GM12878 (cell line): ENCODE results near the gene PSRC1. TPM values are rescaled to one million over a fixed set of nuclear protein-coding genes. Genes with fewer than 3 reads are reported as not detected.

ENCODE experiments used
- ATAC-seq: fragments of 200-7000 bp; cut with Tn5 transposase; 3 replicates; pipeline ENCODE4 v1.9.1; 2020; ENCODE audit warnings: mild to moderate bottlenecking, moderate library complexity
- BruUV-seq: library from RNA; stranded (reverse); fragments of 400-500 nt; replicated peaks from 2 replicates; lab custom pipeline; 2021; lab: Mats Ljungman, UMichigan
- CTCF ChIA-PET: fragments of 300-600 bp; sonication (Branson Sonifier 250); formaldehyde crosslinking; extraction: SDS; loops from one replicate; lab custom pipeline; 2021; ENCODE audit warnings: inconsistent platforms; lab: Yijun Ruan, JAX
- POLR2A ChIA-PET: fragments of 350-600 bp; formaldehyde crosslinking; extraction: SDS; loops from one replicate; lab custom pipeline; 2021; ENCODE audit warnings: inconsistent platforms; lab: Charles Lee
- RAD21 ChIA-PET: fragments of 300-600 bp; sonication (Branson Sonifier 250); formaldehyde crosslinking; loops from one replicate; lab custom pipeline; 2023; ENCODE audit warnings: antibody characterized with exemption; ENCODE audit not compliant: unreplicated experiment; lab: Charles Lee
- SMC1A ChIA-PET: fragments of 300-600 bp; sonication (Branson Sonifier 250); formaldehyde crosslinking; loops from one replicate; lab custom pipeline; 2023; ENCODE audit not compliant: unreplicated experiment, uncharacterized antibody; lab: Charles Lee
- DNase-seq: peaks from one replicate; pipeline ENCODE4 v3.0.0-alpha.2; 2011; ENCODE audit warnings: low read depth, low spot score
- FAIRE-seq: peaks from 3 replicates; lab custom pipeline; 2011; peaks lifted over from hg19 to GRCh38; lab: Jason Lieb, UNC
- H2AFZ ChIP-seq: 2 replicates; pipeline ENCODE4 v1.6.0; 2011; ENCODE audit warnings: low read depth, low read length, control low read depth; ENCODE audit not compliant: control insufficient read depth
- H3K27ac ChIP-seq: 2 replicates; pipeline ENCODE4 v1.5.1; 2011; ENCODE audit warnings: control low read depth; ENCODE audit not compliant: control insufficient read depth, insufficient read depth
- H3K27me3 ChIP-seq, 2 experiments: replicated peaks in 1 of 2; 2 replicates each; pipeline versions ENCODE4 v1.6.0 to v1.6.1; 2011; ENCODE audit warnings: low read length in 1 of 2; ENCODE audit not compliant: control insufficient read depth in 2 of 2, insufficient read depth in 2 of 2
- H3K36me3 ChIP-seq, 2 experiments: 2 replicates each; pipeline ENCODE4 v1.5.1; 2011; ENCODE audit warnings: low read length in 1 of 2; ENCODE audit not compliant: control insufficient read depth in 2 of 2, insufficient read depth in 2 of 2
- H3K4me1 ChIP-seq: 2 replicates; pipeline ENCODE4 v1.6.1; 2011; ENCODE audit warnings: mild to moderate bottlenecking, low read length, moderate library complexity, mixed read lengths; ENCODE audit not compliant: control insufficient read depth, insufficient read depth
- H3K4me2 ChIP-seq: 2 replicates; pipeline ENCODE4 v1.6.0; 2011; ENCODE audit warnings: control low read depth; ENCODE audit not compliant: control insufficient read depth, insufficient read depth
- H3K4me3 ChIP-seq: fragments of 200-600 bp; sonication (generic); 2 replicates; pipeline ENCODE4 v1.5.1; 2016
- H3K79me2 ChIP-seq: 2 replicates; pipeline ENCODE4 v1.6.0; 2011; ENCODE audit warnings: low read length; ENCODE audit not compliant: control insufficient read depth, insufficient read depth
- H3K9ac ChIP-seq: 2 replicates; pipeline ENCODE4 v1.8.0; 2011; ENCODE audit warnings: low read length, control low read depth, mixed read lengths; ENCODE audit not compliant: control insufficient read depth, insufficient read depth
- H3K9me3 ChIP-seq: replicated peaks from 3 replicates; pipeline ENCODE4 v1.5.1; 2011; ENCODE audit warnings: mild to moderate bottlenecking, low read length; ENCODE audit not compliant: control insufficient read depth, insufficient read depth
- H4K20me1 ChIP-seq: 2 replicates; pipeline ENCODE4 v1.6.0; 2011; ENCODE audit not compliant: control insufficient read depth, insufficient read depth
- ASH2L ChIP-seq: fragments of 300-600, 200-600 bp; sonication (generic); IDR thresholded peaks from 2 replicates; pipeline ENCODE4 v1.6.1; 2017; ENCODE audit warnings: low read depth, mild to moderate bottlenecking, borderline replicate concordance
- ETV6 ChIP-seq, 2 experiments: fragments of 450-650 bp in 1 of 2; IDR thresholded peaks in 1 of 2; conservative IDR thresholded peaks in 1 of 2; 2 replicates each; pipeline ENCODE4 v1.6.1; 2014; ENCODE audit warnings: antibody characterized with exemption in 1 of 2, borderline replicate concordance in 1 of 2, low read depth in 1 of 2, mild to moderate bottlenecking in 1 of 2, moderate library complexity in 1 of 2
- HSF1 ChIP-seq: fragments of 150-350 bp; IDR thresholded peaks from 2 replicates; pipeline ENCODE4 v1.6.1; 2014; ENCODE audit warnings: mild to moderate bottlenecking, low read depth, low read length
- IKZF2 ChIP-seq, 2 experiments: fragments of 450-650 bp; IDR thresholded peaks; 2 replicates each; pipeline ENCODE4 v1.6.1; 2017; ENCODE audit warnings: mild to moderate bottlenecking in 2 of 2, moderate library complexity in 2 of 2
- KDM1A ChIP-seq: fragments of 200-600 bp; sonication (generic); IDR thresholded peaks from 2 replicates; pipeline ENCODE4 v1.6.1; 2016; ENCODE audit warnings: borderline replicate concordance
- POLR2AphosphoS5 ChIP-seq: IDR thresholded peaks from 2 replicates; pipeline ENCODE4 v1.6.1; 2011; ENCODE audit warnings: mild to moderate bottlenecking, low read length, inconsistent platforms
- WGBS: methylation state at CpG from one replicate; pipeline ENCODE4 v1.1.6; 2016; ENCODE audit warnings: low lambda C conversion rate; ENCODE audit not compliant: insufficient replicate concordance, insufficient coverage; ENCODE audit errors: missing lambda C conversion rate; 5-methylcytosine and 5-hydroxymethylcytosine counted together
- in situ Hi-C: fragments of 300-500 bp; cut with MboI; formaldehyde crosslinking; loops from 9 replicates; pipeline ENCODE4 v1.14.3; 2018; ENCODE audit warnings: mixed read lengths
- intact Hi-C: fragments of 100-400 bp; cut with micrococcal nuclease; formaldehyde crosslinking; loops from one replicate; pipeline ENCODE4 v1.14.2; 2022; ENCODE audit not compliant: unreplicated experiment
- polyA plus RNA-seq, 11 experiments: library from polyadenylated mRNA; depleted of rRNA in 4 of 11; unstranded in 6 of 11; stranded (reverse) in 5 of 11; fragments of >200 nt; fragmentation: Nextera tagmentation in 4 of 11; fragmentation: Illumina TruSeq in 1 of 11; extraction: Ambion mirVana in 4 of 11; extraction: Trizol in 1 of 11; gene quantifications; 1 replicate in 1 of 11; 2 replicates in 10 of 11; pipeline versions ENCODE4 v1.2.1 to v1.2.3, GENCODE V29; 2011 to 2016; ENCODE audit warnings: inconsistent platforms in 2 of 11, missing spikeins in 2 of 11, low read depth in 1 of 11
- total RNA-seq, 4 experiments: library from RNA; depleted of rRNA in 3 of 4; stranded (reverse); fragments of >200 nt in 3 of 4; fragmentation: Illumina TruSeq in 1 of 4; extraction: Trizol in 1 of 4; gene quantifications; 2 replicates each; pipeline versions ENCODE4 v1.2.1 to v1.2.3, GENCODE V29; 2013 to 2021
- TF ChIP-seq, protein P1 (sequence below): fragments of 150-350 bp; IDR thresholded peaks from 2 replicates; pipeline ENCODE4 v1.6.1; 2016; ENCODE audit warnings: low read depth, low read length

The PSRC1 gene
- total and polyA plus RNA-seq, 10 of the 15 experiments (the other 5 are each of a cell fraction or from before 2014, with no cell fraction given), result 1.2 to 11.8 (median 4.9) TPM

DNA sequence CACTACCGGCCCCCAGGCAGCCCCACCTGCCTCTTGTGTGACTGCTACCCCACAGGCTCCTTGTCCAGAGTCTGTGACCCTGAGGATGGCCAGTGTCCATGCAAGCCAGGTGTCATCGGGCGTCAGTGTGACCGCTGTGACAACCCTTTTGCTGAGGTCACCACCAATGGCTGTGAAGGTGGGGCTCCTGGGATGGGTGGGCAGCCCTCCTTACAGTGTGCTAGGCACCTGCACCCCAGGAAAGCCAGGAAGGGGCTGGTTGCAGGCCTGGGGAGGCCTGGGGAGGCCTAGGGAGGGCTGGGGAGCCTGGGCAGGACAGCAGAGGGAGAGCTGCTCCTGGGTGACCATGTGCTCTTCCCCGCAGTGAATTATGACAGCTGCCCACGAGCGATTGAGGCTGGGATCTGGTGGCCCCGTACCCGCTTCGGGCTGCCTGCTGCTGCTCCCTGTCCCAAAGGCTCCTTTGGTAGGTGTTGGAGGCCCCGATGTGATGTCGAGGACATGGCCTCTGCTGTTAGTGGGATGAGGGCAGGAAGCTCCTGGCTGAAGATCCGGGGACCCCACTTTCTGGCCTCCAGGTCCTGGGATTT lies 17.1 kb downstream of the PSRC1 start (continued):
- TF ChIP-seq HSF1 (no peak), POLR2AphosphoS5 (no peak)

DNA sequence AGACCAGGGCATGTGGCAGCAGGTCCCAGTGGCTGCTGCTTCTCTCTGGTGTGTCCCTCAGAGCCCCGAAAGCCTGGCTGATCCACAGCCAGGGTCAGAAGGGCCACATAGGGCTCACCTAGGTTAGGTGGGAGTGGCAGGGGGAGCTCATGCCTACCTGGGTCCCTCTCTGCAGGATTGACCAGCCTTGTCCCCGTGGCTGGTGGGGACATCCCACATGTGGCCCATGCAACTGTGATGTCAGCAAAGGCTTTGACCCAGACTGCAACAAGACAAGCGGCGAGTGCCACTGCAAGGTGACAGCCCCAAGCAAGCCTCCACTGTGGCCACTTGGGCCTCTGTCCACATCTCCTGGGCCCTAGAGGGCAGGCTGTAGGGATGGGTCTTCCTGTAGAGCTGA lies 17.9 kb downstream of the PSRC1 start:
- no peak for DNase-seq
- CTCF ChIA-PET, result interaction anchor here (1.4 to 4.6 kb wide), 5 partner anchors 13 to 268 kb away, joined by 3 to 45 read pairs (median 14); partner anchors contain the start of gene SORT1
- no peak for FAIRE-seq
- H3K4me3 ChIP-seq, result no peak overlapping the region
- no peak for TF ChIP-seq KDM1A
- TF ChIP-seq IKZF2 (IDR thresholded peaks at IDR 0.05), result no peak
- TF ChIP-seq ASH2L, result no peak
- TF ChIP-seq, protein P1, sequence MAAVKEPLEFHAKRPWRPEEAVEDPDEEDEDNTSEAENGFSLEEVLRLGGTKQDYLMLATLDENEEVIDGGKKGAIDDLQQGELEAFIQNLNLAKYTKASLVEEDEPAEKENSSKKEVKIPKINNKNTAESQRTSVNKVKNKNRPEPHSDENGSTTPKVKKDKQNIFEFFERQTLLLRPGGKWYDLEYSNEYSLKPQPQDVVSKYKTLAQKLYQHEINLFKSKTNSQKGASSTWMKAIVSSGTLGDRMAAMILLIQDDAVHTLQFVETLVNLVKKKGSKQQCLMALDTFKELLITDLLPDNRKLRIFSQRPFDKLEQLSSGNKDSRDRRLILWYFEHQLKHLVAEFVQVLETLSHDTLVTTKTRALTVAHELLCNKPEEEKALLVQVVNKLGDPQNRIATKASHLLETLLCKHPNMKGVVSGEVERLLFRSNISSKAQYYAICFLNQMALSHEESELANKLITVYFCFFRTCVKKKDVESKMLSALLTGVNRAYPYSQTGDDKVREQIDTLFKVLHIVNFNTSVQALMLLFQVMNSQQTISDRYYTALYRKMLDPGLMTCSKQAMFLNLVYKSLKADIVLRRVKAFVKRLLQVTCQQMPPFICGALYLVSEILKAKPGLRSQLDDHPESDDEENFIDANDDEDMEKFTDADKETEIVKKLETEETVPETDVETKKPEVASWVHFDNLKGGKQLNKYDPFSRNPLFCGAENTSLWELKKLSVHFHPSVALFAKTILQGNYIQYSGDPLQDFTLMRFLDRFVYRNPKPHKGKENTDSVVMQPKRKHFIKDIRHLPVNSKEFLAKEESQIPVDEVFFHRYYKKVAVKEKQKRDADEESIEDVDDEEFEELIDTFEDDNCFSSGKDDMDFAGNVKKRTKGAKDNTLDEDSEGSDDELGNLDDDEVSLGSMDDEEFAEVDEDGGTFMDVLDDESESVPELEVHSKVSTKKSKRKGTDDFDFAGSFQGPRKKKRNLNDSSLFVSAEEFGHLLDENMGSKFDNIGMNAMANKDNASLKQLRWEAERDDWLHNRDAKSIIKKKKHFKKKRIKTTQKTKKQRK, result no peak
- TF ChIP-seq ETV6 (conservative IDR thresholded peaks at IDR 0.05 in 1 of 2, IDR thresholded peaks at IDR 0.05 in 1 of 2; ENCODE audit: borderline replicate concordance in 1 of 2, low read depth in 1 of 2), result no peak
- TF ChIP-seq, all 136 proteins: peak for 0
- H3K36me3 ChIP-seq, result no peaks in the 10 kb centered on the region
- no TSS peak for BruUV-seq
- no peaks in the 10 kb centered on the region for H3K27me3 ChIP-seq
- SMC1A ChIA-PET, result interaction anchor here (1.4 to 1.7 kb wide), 2 partner anchors 12 to 268 kb away, joined by 6 to 10 read pairs; no protein-coding TSS in a partner anchor
- intact Hi-C loops, result no loop called here
- no peaks in the 10 kb centered on the region for H4K20me1 ChIP-seq
- H3K9me3 ChIP-seq, result no peaks in the 10 kb centered on the region
- POLR2A ChIA-PET, result no interaction called here
- H3K27ac ChIP-seq, result no peak overlapping the region
- H3K79me2 ChIP-seq, result no peaks in the 10 kb centered on the region
- 56% methylated on average over 4 of the region's 4 CpGs for WGBS
- no peak for ATAC-seq
- in situ Hi-C loops, result no loop called here
- RAD21 ChIA-PET, result no interaction called here
- no peak overlapping the region for H3K9ac ChIP-seq
- no peak overlapping the region for H2AFZ ChIP-seq
- H3K4me2 ChIP-seq, result no peak overlapping the region
- H3K4me1 ChIP-seq, result no peaks in the 10 kb centered on the region
